Stimulated activated CD4-positive, alpha-beta T cell treated with anti-CD3 and anti-CD28 coated beads, Interleukin-4, amount 100 ng/mL, for 1 hour (primary cell): ENCODE results near the gene GRPEL1.

Experiments used
- DNase-seq: peaks from one replicate; pipeline ENCODE4 v3.0.0-alpha.2; 2020

Gene GRPEL1

GRCh38 chr4:7021355-7021754 lies 46.5 kb downstream of the GRPEL1 start:
- no peak for DNase-seq

GRCh38 chr4:7020856-7021255 lies 47.0 kb downstream of the GRPEL1 start:
- DNase-seq = no peak

- DNase-seq = no peak
These were observed 47.6 kb downstream of the GRPEL1 start for GRCh38 chr4:7020290-7020689.

- no peak for DNase-seq
These were observed 48.5 kb downstream of the GRPEL1 start for GRCh38 chr4:7019367-7019766.

- no peak for DNase-seq
These were observed 49.6 kb downstream of the GRPEL1 start for GRCh38 chr4:7018281-7018680.

- DNase-seq = no peak
These were observed 50.3 kb downstream of the GRPEL1 start for GRCh38 chr4:7017446-7018048.

GRCh38 chr4:7016512-7016911 lies 51.4 kb downstream of the GRPEL1 start:
- no peak for DNase-seq

GRCh38 chr4:7016086-7016485 lies 51.8 kb downstream of the GRPEL1 start:
- DNase-seq = no peak

- DNase-seq = no peak
These were observed 52.4 kb downstream of the GRPEL1 start for GRCh38 chr4:7015383-7016035.

- no peak for DNase-seq
These were observed 53.0 kb downstream of the GRPEL1 start for GRCh38 chr4:7014815-7015214.

GRCh38 chr4:7013175-7013574 lies 54.7 kb downstream of the GRPEL1 start:
- no peak for DNase-seq

- no peak for DNase-seq
These were observed 58.3 kb downstream of the GRPEL1 start for GRCh38 chr4:7009564-7009963.
